Fibroblast of lung (primary cell): Measurements from ENCODE around the gene DHRS9. TPM values are rescaled to one million over a fixed set of nuclear protein-coding genes. Genes with fewer than 3 reads are reported as not detected.

Experiments used
- DNase-seq, 2 donors: peaks; one replicate each; pipeline versions ENCODE4 v3.0.0 to v3.0.0-alpha.2; 2010; ENCODE audit warnings: low read depth in 2 of 2
- H2AFZ ChIP-seq: 2 replicates; pipeline ENCODE4 v1.5.1; 2012; ENCODE audit warnings: low read length, control low read depth, inconsistent platforms
- H3K27ac ChIP-seq: 2 replicates; pipeline ENCODE4 v1.5.1; 2011; ENCODE audit warnings: low read length, control low read depth; ENCODE audit not compliant: insufficient read depth
- H3K27me3 ChIP-seq: 2 replicates; pipeline ENCODE4 v1.5.1; 2011; ENCODE audit warnings: mild to moderate bottlenecking, low read length; ENCODE audit not compliant: control insufficient read depth, insufficient read depth
- H3K36me3 ChIP-seq: 2 replicates; pipeline ENCODE4 v1.5.1; 2011; ENCODE audit warnings: low read length; ENCODE audit not compliant: control insufficient read depth, insufficient read depth
- H3K4me1 ChIP-seq: 2 replicates; pipeline ENCODE4 v1.5.1; 2011; ENCODE audit warnings: low read length; ENCODE audit not compliant: control insufficient read depth, insufficient read depth; ENCODE audit errors: extremely low read depth
- H3K4me2 ChIP-seq: 2 replicates; pipeline ENCODE4 v1.5.1; 2011; ENCODE audit warnings: low read length, control low read depth; ENCODE audit not compliant: insufficient read depth; ENCODE audit errors: extremely low read depth
- H3K4me3 ChIP-seq, 4 experiments: fragments of 200-600 bp in 1 of 4; sonication (generic) in 1 of 4; replicated peaks in 1 of 4; 2 replicates each; pipeline ENCODE4 v1.5.1; 2011 to 2016; ENCODE audit warnings: low read length in 4 of 4, low read depth in 3 of 4, mild to moderate bottlenecking in 3 of 4, control low read depth in 2 of 4, inconsistent platforms in 1 of 4, mixed read lengths in 1 of 4; ENCODE audit not compliant: insufficient read depth in 1 of 4; ENCODE audit errors: control extremely low read depth in 1 of 4
- H3K79me2 ChIP-seq: 2 replicates; pipeline ENCODE4 v1.5.1; 2012; ENCODE audit warnings: mild to moderate bottlenecking, low read length, inconsistent platforms; ENCODE audit not compliant: control insufficient read depth, insufficient read depth
- H3K9ac ChIP-seq: 2 replicates; pipeline ENCODE4 v1.5.1; 2011; ENCODE audit warnings: mild to moderate bottlenecking, low read length, control low read depth; ENCODE audit not compliant: insufficient read depth
- H3K9me3 ChIP-seq: 2 replicates; pipeline ENCODE4 v1.5.1; 2012; ENCODE audit warnings: low read depth, low read length; ENCODE audit not compliant: control insufficient read depth, insufficient read depth
- H4K20me1 ChIP-seq: 2 replicates; pipeline ENCODE4 v1.5.1; 2011; ENCODE audit warnings: low read length; ENCODE audit not compliant: control insufficient read depth, insufficient read depth; ENCODE audit errors: extremely low read depth
- EZH2 ChIP-seq: IDR thresholded peaks from 2 replicates; pipeline ENCODE4 v1.5.1; 2012; ENCODE audit warnings: low read length, control low read depth, mild to moderate bottlenecking; ENCODE audit errors: missing control alignments
- polyA plus RNA-seq, 2 donors: library from polyadenylated mRNA; depleted of rRNA in 1 of 2; stranded (reverse) in 1 of 2; unstranded in 1 of 2; fragments of >200 nt; gene quantifications; 2 replicates each; pipeline ENCODE4 v1.2.1, GENCODE V29; 2011 to 2012; ENCODE audit warnings: missing spikeins in 1 of 2
- total RNA-seq: library from RNA; depleted of rRNA; stranded (reverse); fragments of >200 nt; gene quantifications from 2 replicates; pipeline ENCODE4 v1.2.1, GENCODE V29; 2014
- TF ChIP-seq, protein P1 (sequence below), 2 donors: IDR thresholded peaks in 1 of 2; conservative IDR thresholded peaks in 1 of 2; 1 replicate in 1 of 2; 2 replicates in 1 of 2; pipeline ENCODE4 v1.5.1; 2011 to 2012; ENCODE audit warnings: low read length in 2 of 2, control low read depth in 1 of 2, inconsistent platforms in 1 of 2, low read depth in 1 of 2, mild to moderate bottlenecking in 1 of 2

The DHRS9 gene
- total and polyA plus RNA-seq, 2 donors (not counting 1 experiment from before 2014, with no cell fraction given) = not detected

- Histone ChIP-seq H2AFZ (no peak overlapping the region), H3K36me3 (no peaks in the 10 kb centered on the region), H3K9ac (no peak overlapping the region), H4K20me1 (no peaks in the 10 kb centered on the region), H3K79me2 (no peaks in the 10 kb centered on the region), H3K27me3 (no peaks in the 10 kb centered on the region), H3K27ac (no peak overlapping the region), H3K4me1 (no peaks in the 10 kb centered on the region), H3K4me3 (no peak overlapping the region), H3K9me3 (no peaks in the 10 kb centered on the region), H3K4me2 (no peak overlapping the region)
- TF ChIP-seq, protein P1, sequence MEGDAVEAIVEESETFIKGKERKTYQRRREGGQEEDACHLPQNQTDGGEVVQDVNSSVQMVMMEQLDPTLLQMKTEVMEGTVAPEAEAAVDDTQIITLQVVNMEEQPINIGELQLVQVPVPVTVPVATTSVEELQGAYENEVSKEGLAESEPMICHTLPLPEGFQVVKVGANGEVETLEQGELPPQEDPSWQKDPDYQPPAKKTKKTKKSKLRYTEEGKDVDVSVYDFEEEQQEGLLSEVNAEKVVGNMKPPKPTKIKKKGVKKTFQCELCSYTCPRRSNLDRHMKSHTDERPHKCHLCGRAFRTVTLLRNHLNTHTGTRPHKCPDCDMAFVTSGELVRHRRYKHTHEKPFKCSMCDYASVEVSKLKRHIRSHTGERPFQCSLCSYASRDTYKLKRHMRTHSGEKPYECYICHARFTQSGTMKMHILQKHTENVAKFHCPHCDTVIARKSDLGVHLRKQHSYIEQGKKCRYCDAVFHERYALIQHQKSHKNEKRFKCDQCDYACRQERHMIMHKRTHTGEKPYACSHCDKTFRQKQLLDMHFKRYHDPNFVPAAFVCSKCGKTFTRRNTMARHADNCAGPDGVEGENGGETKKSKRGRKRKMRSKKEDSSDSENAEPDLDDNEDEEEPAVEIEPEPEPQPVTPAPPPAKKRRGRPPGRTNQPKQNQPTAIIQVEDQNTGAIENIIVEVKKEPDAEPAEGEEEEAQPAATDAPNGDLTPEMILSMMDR (conservative IDR thresholded peaks at IDR 0.05 in 1 of 2, IDR thresholded peaks at IDR 0.05 in 1 of 2; ENCODE audit: low read depth in 1 of 2, low read length in 2 of 2) = no peak
- TF ChIP-seq EZH2 = no peak
- no peak for DNase-seq
Measured at GRCh38 chr2:169112841-169113240, 43.5 kb downstream of the DHRS9 start.

- Histone ChIP-seq H2AFZ (no peak overlapping the region), H3K9me3 (no peaks in the 10 kb centered on the region), H3K36me3 (no peaks in the 10 kb centered on the region), H4K20me1 (no peaks in the 10 kb centered on the region), H3K27me3 (no peaks in the 10 kb centered on the region), H3K4me1 (no peaks in the 10 kb centered on the region), H3K4me3 (no peak overlapping the region), H3K4me2 (no peak overlapping the region), H3K27ac (no peak overlapping the region), H3K9ac (no peak overlapping the region), H3K79me2 (no peaks in the 10 kb centered on the region)
- TF ChIP-seq EZH2 = no peak
- TF ChIP-seq, protein P1 (conservative IDR thresholded peaks at IDR 0.05 in 1 of 2, IDR thresholded peaks at IDR 0.05 in 1 of 2; ENCODE audit: low read depth in 1 of 2, low read length in 2 of 2) = no peak
- DNase-seq = no peak
Measured at GRCh38 chr2:169114056-169114455, 44.7 kb downstream of the DHRS9 start.

- Histone ChIP-seq H3K9ac (no peak overlapping the region), H3K79me2 (no peaks in the 10 kb centered on the region), H3K4me2 (no peak overlapping the region), H2AFZ (no peak overlapping the region), H3K27me3 (no peaks in the 10 kb centered on the region), H4K20me1 (no peaks in the 10 kb centered on the region), H3K9me3 (no peaks in the 10 kb centered on the region), H3K36me3 (no peaks in the 10 kb centered on the region), H3K4me3 (no peak overlapping the region), H3K4me1 (no peaks in the 10 kb centered on the region), H3K27ac (no peak overlapping the region)
- DNase-seq = no peak
- no peak for TF ChIP-seq EZH2
- TF ChIP-seq, protein P1 (conservative IDR thresholded peaks at IDR 0.05 in 1 of 2, IDR thresholded peaks at IDR 0.05 in 1 of 2; ENCODE audit: low read depth in 1 of 2, low read length in 2 of 2) = no peak
Measured at GRCh38 chr2:169116327-169116726, 47.0 kb downstream of the DHRS9 start.
